ENCODE measurements around the gene DDB1. TPM values are rescaled to one million over a fixed set of nuclear protein-coding genes. Genes with fewer than 3 reads are reported as not detected.

Gene DDB1
- total RNA-seq, 1 experiment from 2014 or later: 451 TPM

DNA sequence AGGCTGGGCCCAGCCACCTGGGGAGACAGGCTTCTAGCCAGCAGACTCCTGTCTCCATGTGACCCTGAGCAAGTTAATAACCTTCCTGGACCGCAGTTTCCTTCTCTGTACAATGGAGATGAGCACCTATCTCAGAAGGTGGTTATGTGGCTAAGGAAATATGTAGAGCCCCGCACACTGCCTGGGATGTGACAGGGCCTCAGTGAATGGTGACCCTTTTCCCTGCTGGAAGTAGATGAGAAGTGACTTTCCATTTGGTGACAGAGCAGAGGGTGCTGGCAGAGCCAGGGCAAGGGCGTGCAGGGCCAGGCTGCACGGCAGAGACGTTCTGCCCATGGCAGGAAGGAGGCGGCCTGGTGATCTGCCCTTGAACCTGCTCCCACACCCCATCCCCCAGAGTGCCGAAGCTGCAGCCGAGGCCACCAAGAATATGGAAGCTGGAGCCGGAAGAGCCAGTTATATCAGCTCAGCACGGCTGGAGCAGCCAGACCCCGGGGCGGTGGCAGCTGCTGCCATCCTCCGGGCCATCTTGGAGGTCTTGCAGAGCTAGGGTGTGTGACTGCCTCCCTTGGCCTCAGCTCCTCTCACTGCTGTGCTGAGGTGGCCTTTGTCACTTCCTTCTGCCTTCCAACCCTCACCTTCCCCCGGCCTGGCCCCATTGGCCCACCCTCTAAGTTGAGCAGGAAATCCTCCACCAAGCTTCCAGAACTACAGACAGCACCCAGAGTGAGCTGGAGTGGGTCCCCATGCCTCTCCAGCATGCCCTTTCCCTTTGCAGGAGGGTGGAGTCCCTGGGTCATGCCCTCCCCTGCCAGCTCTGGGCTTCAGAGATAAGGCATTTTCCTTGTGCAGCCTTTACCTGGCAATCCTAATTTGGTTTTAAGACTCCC is 13.3 kb upstream of the DDB1 start:
- no peaks in the 10 kb centered on the region for H4K20me1 ChIP-seq (ENCODE audit: low read length)
- BruUV-seq (replicated peaks): no TSS peak
- H2AFZ ChIP-seq (ENCODE audit: low read length): no peak overlapping the region
- no peak overlapping the region for H3K4me3 ChIP-seq (ENCODE audit: low read length)
- TF ChIP-seq EZH2phosphoT487 (IDR thresholded peaks at IDR 0.05; ENCODE audit: borderline replicate concordance, low read length): no peak
- TF ChIP-seq, protein P1, sequence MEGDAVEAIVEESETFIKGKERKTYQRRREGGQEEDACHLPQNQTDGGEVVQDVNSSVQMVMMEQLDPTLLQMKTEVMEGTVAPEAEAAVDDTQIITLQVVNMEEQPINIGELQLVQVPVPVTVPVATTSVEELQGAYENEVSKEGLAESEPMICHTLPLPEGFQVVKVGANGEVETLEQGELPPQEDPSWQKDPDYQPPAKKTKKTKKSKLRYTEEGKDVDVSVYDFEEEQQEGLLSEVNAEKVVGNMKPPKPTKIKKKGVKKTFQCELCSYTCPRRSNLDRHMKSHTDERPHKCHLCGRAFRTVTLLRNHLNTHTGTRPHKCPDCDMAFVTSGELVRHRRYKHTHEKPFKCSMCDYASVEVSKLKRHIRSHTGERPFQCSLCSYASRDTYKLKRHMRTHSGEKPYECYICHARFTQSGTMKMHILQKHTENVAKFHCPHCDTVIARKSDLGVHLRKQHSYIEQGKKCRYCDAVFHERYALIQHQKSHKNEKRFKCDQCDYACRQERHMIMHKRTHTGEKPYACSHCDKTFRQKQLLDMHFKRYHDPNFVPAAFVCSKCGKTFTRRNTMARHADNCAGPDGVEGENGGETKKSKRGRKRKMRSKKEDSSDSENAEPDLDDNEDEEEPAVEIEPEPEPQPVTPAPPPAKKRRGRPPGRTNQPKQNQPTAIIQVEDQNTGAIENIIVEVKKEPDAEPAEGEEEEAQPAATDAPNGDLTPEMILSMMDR (conservative IDR thresholded peaks at IDR 0.05; ENCODE audit: low read depth, low read length): no peak
- no peak for TF ChIP-seq EZH2 (IDR thresholded peaks at IDR 0.05; ENCODE audit: low read length, unreplicated experiment)
- ChIA-PET POLR2A (ENCODE audit: unreplicated experiment) (interaction anchor here (0.7 kb wide), 2 partner anchors 16 to 400 kb away, joined by 4 to 6 read pairs; partner anchors contain the start of genes CYB561A3 and TMEM138), CTCF (no interaction called here)
- no peak overlapping the region for H3K27ac ChIP-seq (ENCODE audit: low read length)
- H3K9me3 ChIP-seq (ENCODE audit: low read length): no peaks in the 10 kb centered on the region
- ATAC-seq (no peak), DNase-seq (no peak)
- no peaks in the 10 kb centered on the region for H3K4me1 ChIP-seq (ENCODE audit: insufficient read depth, low read length)
- H3K79me2 ChIP-seq (ENCODE audit: low read length): no peaks in the 10 kb centered on the region
- H3K9ac ChIP-seq (ENCODE audit: low read length): no peak overlapping the region
- intact Hi-C loops (cut with micrococcal nuclease): no loop called here
- no peak overlapping the region for H3K4me2 ChIP-seq (ENCODE audit: low read length)
- H3K9me2 ChIP-seq (replicated peaks; ENCODE audit: low read length): no peaks in the 10 kb centered on the region
- no peaks in the 10 kb centered on the region for H3K27me3 ChIP-seq (ENCODE audit: low read length)
- H3K36me3 ChIP-seq (ENCODE audit: low read depth, low read length): peaks cover 13% of the 10 kb centered on the region; the same call in 1 of the 2 replicates
- H3F3A ChIP-seq (ENCODE audit: low read length, unreplicated experiment): no peaks in the 10 kb centered on the region

DNA sequence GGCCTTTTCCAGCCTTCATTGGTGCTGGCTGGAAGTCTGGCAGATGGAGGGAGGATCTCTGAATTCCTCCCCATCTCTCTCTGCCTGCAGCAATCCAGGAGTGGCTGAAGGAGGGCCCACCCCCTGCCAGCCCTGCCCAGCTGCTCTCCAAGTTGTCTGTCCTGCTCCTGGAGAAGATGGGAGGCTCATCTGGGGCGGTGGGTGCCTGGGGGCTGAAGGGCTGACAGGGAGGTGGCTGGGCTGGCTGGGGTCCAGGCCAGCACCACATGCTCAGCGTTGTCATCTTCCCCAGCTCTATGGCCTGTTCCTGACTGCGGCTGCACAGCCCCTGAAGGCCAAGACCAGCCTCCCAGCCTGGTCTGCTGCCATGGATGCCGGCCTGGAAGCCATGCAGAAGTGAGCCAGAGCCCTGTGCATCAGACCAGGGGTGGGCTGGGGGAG is 12.3 kb upstream of the DDB1 start:
- H3K27ac ChIP-seq (ENCODE audit: low read length): no peak overlapping the region
- no peaks in the 10 kb centered on the region for H3K9me2 ChIP-seq (replicated peaks; ENCODE audit: low read length)
- ChIA-PET POLR2A (ENCODE audit: unreplicated experiment) (no interaction called here), CTCF (no interaction called here)
- H3K4me2 ChIP-seq (ENCODE audit: low read length): no peak overlapping the region
- no peaks in the 10 kb centered on the region for H3F3A ChIP-seq (ENCODE audit: low read length, unreplicated experiment)
- no peaks in the 10 kb centered on the region for H3K9me3 ChIP-seq (ENCODE audit: low read length)
- intact Hi-C loops (cut with micrococcal nuclease): no loop called here
- no peak for DNase-seq
- H3K4me3 ChIP-seq (ENCODE audit: low read length): no peak overlapping the region
- ATAC-seq: no peak
- no peaks in the 10 kb centered on the region for H3K27me3 ChIP-seq (ENCODE audit: low read length)
- no peaks in the 10 kb centered on the region for H3K79me2 ChIP-seq (ENCODE audit: low read length)
- no peak overlapping the region for H2AFZ ChIP-seq (ENCODE audit: low read length)
- H4K20me1 ChIP-seq (ENCODE audit: low read length): no peaks in the 10 kb centered on the region
- no peak overlapping the region for H3K9ac ChIP-seq (ENCODE audit: low read length)
- peaks cover 13% of the 10 kb centered on the region; the same call in 1 of the 2 replicates for H3K36me3 ChIP-seq (ENCODE audit: low read depth, low read length)
- no peaks in the 10 kb centered on the region for H3K4me1 ChIP-seq (ENCODE audit: insufficient read depth, low read length)
- BruUV-seq (replicated peaks): no TSS peak
- no peak for TF ChIP-seq EZH2phosphoT487 (IDR thresholded peaks at IDR 0.05; ENCODE audit: borderline replicate concordance, low read length)
- no peak for TF ChIP-seq EZH2 (IDR thresholded peaks at IDR 0.05; ENCODE audit: low read length, unreplicated experiment)
- TF ChIP-seq, protein P1 (conservative IDR thresholded peaks at IDR 0.05; ENCODE audit: low read depth, low read length): no peak
